Right lobe of liver (tissue), 4 donors: Measurements from ENCODE around the gene USP53.

Experiments
- POLR2A ChIP-seq: fragments of 450-650 bp; IDR thresholded peaks from one replicate; pipeline ENCODE4 v1.6.1; 2017; ENCODE audit warnings: antibody characterized with exemption, mild to moderate bottlenecking
- TF ChIP-seq, protein P1 (sequence below), 4 donors: fragments of 200-600 bp in 3 of 4; fragments of 450-650 bp in 1 of 4; IDR thresholded peaks; one replicate each; pipeline versions ENCODE4 v1.5.1 to v1.8.0; 2016 to 2022; ENCODE audit warnings: antibody characterized with exemption in 4 of 4, mild to moderate bottlenecking in 2 of 4
- donor health status: DM: no; HTN: no; CAD: no.
- donor health status: DM: no; HTN: no; CAD: no.
- donor health status: DM: no; HTN: yes; CAD: no.

DNA sequence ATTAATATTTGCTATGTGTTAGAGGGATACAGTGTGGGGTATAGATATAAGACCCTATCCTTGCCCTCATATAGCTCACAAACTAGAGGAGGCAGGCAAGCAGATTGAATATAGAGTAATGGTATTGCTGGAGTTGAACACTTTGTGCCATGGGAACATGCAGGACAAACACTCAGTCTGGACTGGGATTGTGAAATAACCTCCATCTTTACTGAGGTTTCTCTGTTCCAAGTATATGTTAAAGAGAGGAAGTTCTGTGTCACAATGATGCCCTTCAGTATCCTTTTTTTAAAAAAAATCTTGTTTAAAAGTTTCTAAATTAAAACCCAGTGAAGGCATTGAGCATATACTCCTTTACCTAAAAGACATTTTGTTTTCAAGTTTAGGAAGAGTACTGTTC is 100.7 kb downstream of the USP53 start:
- TF ChIP-seq, protein P1, sequence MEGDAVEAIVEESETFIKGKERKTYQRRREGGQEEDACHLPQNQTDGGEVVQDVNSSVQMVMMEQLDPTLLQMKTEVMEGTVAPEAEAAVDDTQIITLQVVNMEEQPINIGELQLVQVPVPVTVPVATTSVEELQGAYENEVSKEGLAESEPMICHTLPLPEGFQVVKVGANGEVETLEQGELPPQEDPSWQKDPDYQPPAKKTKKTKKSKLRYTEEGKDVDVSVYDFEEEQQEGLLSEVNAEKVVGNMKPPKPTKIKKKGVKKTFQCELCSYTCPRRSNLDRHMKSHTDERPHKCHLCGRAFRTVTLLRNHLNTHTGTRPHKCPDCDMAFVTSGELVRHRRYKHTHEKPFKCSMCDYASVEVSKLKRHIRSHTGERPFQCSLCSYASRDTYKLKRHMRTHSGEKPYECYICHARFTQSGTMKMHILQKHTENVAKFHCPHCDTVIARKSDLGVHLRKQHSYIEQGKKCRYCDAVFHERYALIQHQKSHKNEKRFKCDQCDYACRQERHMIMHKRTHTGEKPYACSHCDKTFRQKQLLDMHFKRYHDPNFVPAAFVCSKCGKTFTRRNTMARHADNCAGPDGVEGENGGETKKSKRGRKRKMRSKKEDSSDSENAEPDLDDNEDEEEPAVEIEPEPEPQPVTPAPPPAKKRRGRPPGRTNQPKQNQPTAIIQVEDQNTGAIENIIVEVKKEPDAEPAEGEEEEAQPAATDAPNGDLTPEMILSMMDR (IDR thresholded peaks at IDR 0.05) = no peak
- TF ChIP-seq POLR2A = no peak
